ENCODE results near the gene TMEM250.

GRCh38 chr9:136086213-136086881 lies 32.3 kb downstream of the TMEM250 start:
- TF ChIP-seq CTCF (conservative IDR thresholded peaks at IDR 0.05; ENCODE audit: low read depth, low read length) (no peak), EZH2 (IDR thresholded peaks at IDR 0.05; ENCODE audit: borderline replicate concordance, low read depth, low read length, poor library complexity, severe bottlenecking) (no peak)
